Activated B cell treated with CpG ODN at 0.5 μM for 24 hours (primary cell): ENCODE measurements around the gene CCDC188. TPM values are rescaled to one million over a fixed set of nuclear protein-coding genes. Genes with fewer than 3 reads are reported as not detected.

ENCODE experiments used
- ATAC-seq: fragments of 200-7000 bp; cut with Tn5 transposase; one replicate; pipeline ENCODE4 v1.10.0; 2021; ENCODE audit warnings: low read depth, mild to moderate bottlenecking, moderate library complexity
- CTCF ChIA-PET: fragments of 350-600 bp; sonication (Branson Sonifier 250); formaldehyde crosslinking; loops from one replicate; lab custom pipeline; 2021; ENCODE audit warnings: antibody characterized with exemption; lab: Charles Lee
- POLR2A ChIA-PET: fragments of 350-600 bp; sonication (Branson Sonifier 250); formaldehyde crosslinking; loops from one replicate; lab custom pipeline; 2021; ENCODE audit warnings: antibody characterized with exemption; lab: Charles Lee
- DNase-seq: peaks from one replicate; pipeline ENCODE4 v3.0.0; 2022
- H3K27ac Mint-ChIP-seq: one replicate; pipeline ENCODE4 v1.8.0; 2020; ENCODE audit warnings: mixed read lengths
- H3K27me3 Mint-ChIP-seq: one replicate; pipeline ENCODE4 v1.8.0; 2021; ENCODE audit warnings: mixed read lengths
- H3K36me3 Mint-ChIP-seq: one replicate; pipeline ENCODE4 v1.8.0; 2021; ENCODE audit warnings: low read depth, mixed read lengths
- H3K4me1 Mint-ChIP-seq: one replicate; pipeline ENCODE4 v1.8.0; 2021; ENCODE audit warnings: mixed read lengths
- H3K4me3 Mint-ChIP-seq: one replicate; pipeline ENCODE4 v1.8.0; 2020; ENCODE audit warnings: mild to moderate bottlenecking, mixed read lengths
- H3K9me3 Mint-ChIP-seq: one replicate; pipeline ENCODE4 v1.8.0; 2020; ENCODE audit warnings: mixed read lengths
- intact Hi-C: fragments of 100-400 bp; cut with micrococcal nuclease; formaldehyde crosslinking; loops from one replicate; pipeline ENCODE4 v1.15.1; 2024
- total RNA-seq: library from RNA; stranded (reverse); gene quantifications from 2 replicates; pipeline ENCODE4 v1.2.3, GENCODE V29; 2022
- TF ChIP-seq, protein P1 (sequence below): fragments of 200-600 bp; IDR thresholded peaks from one replicate; pipeline ENCODE4 v1.8.0; 2022; ENCODE audit warnings: antibody characterized with exemption, mild to moderate bottlenecking

The CCDC188 gene
- total RNA-seq, 1 donor from 2014 or later = not detected

DNA sequence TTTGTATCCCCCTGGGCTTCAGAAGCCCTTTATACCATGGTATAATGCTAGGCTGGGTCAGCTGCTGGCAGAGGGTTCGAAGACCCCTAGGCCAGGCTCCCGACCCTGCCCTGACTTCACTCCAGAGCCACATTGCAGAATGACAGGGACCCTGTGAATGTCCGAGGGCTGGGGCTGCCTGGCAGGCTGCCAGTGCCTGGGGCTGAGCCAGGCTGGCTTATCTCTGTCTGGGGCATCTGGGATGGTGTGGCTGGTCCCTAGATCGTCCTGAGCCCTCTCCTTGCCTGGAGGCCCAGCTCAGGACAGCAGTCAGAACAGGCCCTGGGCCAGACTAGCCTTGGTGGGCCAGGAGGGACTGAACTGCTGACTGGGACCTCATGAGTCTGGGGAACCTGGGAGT lies 15.6 kb downstream of the CCDC188 start:
- Mint-ChIP-seq H3K27ac (no peak overlapping the region), H3K36me3 (peaks cover 6% of the 10 kb centered on the region), H3K27me3 (no peaks in the 10 kb centered on the region), H3K9me3 (no peaks in the 10 kb centered on the region), H3K4me1 (peaks cover 42% of the 10 kb centered on the region), H3K4me3 (no peak overlapping the region)
- intact Hi-C loops = no loop called here
- ChIA-PET CTCF (no interaction called here), POLR2A (no interaction called here)
- ATAC-seq (no peak), DNase-seq (no peak)
- TF ChIP-seq, protein P1, sequence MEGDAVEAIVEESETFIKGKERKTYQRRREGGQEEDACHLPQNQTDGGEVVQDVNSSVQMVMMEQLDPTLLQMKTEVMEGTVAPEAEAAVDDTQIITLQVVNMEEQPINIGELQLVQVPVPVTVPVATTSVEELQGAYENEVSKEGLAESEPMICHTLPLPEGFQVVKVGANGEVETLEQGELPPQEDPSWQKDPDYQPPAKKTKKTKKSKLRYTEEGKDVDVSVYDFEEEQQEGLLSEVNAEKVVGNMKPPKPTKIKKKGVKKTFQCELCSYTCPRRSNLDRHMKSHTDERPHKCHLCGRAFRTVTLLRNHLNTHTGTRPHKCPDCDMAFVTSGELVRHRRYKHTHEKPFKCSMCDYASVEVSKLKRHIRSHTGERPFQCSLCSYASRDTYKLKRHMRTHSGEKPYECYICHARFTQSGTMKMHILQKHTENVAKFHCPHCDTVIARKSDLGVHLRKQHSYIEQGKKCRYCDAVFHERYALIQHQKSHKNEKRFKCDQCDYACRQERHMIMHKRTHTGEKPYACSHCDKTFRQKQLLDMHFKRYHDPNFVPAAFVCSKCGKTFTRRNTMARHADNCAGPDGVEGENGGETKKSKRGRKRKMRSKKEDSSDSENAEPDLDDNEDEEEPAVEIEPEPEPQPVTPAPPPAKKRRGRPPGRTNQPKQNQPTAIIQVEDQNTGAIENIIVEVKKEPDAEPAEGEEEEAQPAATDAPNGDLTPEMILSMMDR = no peak

DNA sequence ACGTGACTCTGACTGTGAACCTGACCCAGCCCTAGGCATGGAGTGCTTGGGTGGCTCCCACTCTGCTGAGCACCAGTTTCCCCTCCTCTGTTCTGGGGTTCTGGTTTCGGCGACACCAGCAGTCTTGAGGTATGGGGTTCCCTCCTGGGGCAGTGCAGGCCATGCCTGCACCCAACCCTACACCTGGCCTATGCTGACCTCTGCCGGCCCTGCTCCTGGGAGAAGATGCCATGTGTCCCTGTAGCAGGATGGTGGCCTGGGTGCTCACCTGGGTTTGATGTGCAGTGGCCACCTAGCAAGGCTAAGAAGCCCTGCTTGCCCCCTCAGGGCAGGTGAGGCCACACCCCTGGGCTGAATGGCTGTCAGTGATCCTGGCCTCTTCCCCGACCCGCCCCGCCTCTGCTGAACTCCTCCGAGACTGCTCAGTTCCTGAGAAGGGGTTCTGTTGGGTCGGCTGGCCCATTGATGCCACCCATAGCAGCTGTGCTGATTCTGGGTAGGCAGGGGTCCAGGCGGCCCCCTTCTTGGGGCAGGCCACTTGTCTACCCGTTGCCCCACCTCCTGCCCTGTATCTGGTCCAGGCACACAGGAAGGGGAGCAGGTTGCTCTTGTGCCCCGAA lies 16.8 kb downstream of the CCDC188 start:
- Mint-ChIP-seq H3K36me3 (no peaks in the 10 kb centered on the region), H3K4me1 (peaks cover 44% of the 10 kb centered on the region), H3K4me3 (peak overlapping the region; percentile 57), H3K9me3 (no peaks in the 10 kb centered on the region), H3K27ac (no peak overlapping the region), H3K27me3 (no peaks in the 10 kb centered on the region)
- no peak for ATAC-seq
- CTCF ChIA-PET = no interaction called here
- TF ChIP-seq, protein P1 = no peak
- POLR2A ChIA-PET = no interaction called here
- DNase-seq = no peak
- intact Hi-C loops = loop anchor here (5.0 kb wide), 2 partner anchors 363 to 702 kb away; partner anchors contain the start of genes HIRA, KLHL22 and MRPL40

DNA sequence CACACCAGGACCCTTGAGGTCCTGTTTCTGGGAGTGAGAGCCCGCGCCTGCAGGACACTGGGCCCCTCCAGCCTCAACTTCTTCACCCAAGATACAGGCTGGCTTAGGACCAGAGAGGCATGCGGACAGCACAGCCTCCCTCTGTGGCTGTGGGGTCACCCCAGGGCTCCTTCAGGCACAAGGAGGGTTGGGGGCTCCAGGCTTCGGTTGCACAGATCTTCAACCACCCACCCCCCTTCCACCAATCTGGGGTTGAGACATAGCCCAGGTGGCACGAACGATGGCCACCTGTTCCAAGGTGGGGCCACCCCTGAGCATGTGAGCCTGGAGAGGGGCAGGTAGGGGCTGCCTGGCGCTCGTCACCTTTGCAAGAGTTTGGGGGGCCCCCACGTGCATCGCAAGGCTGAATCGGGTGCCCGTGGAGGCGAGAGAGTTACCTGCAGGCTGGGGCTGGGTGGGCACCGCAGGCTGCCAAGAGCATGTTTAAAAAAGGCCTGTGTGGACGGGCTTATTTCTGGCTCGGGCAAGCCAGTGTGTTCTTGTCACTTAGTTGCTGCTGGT lies 18.1 kb downstream of the CCDC188 start:
- TF ChIP-seq, protein P1 = no peak
- intact Hi-C loops = loop anchor here (5.0 kb wide), 2 partner anchors 365 to 700 kb away; partner anchors contain the start of genes HIRA, KLHL22 and MRPL40
- Mint-ChIP-seq H3K4me1 (peaks cover 41% of the 10 kb centered on the region), H3K27ac (no peak overlapping the region), H3K4me3 (peak overlapping the region; percentile 73), H3K9me3 (no peaks in the 10 kb centered on the region), H3K27me3 (no peaks in the 10 kb centered on the region), H3K36me3 (peaks cover 7% of the 10 kb centered on the region)
- ChIA-PET POLR2A (no interaction called here), CTCF (no interaction called here)
- DNase-seq (no peak), ATAC-seq (no peak)

DNA sequence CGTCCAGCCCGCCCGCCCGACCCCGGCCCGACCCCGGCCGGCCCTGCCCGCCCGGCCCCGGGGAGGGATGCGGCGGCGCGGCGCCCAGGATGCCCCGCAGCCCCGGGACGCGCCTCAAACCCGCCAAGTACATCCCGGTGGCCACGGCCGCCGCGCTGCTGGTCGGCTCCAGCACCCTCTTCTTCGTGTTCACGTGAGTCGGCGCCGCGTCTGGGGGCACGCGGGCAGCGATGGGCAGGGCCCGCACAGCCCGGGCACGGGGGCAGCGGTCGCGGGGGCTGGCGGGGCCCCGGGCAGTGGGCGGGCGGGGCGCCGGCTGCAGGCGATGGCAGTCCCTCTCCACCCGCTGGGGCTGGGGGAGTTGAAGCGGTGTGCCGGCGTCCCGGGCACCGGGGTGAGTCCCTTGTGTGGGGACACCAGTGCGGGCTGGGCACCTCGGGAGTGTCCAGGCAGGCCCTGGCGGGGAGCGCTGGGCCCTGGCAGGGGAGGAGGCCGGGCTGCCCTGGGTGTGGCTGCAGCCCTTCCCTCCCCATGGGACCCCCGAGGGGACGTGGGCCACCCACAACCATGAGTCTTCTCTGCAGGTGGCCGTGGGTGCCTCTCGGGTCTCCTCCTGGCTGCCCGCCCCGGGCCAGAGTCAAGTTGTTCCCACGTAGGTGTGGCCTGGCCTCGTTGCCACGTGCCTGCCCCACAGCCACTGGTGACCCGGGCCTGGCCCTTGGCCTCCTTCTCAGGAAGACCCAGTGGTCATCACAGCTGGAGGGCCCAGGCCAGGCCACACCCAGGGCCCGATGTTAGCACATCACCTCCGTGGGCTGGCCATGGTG lies 18.8 kb downstream of the CCDC188 start:
- ATAC-seq (no peak), DNase-seq (peak; percentile 35)
- intact Hi-C loops = loop anchor here (1.0 to 5.0 kb wide), 8 partner anchors 15 to 727 kb away; partner anchors contain the start of genes DGCR8, HIRA, KLHL22 and MRPL40
- POLR2A ChIA-PET = no interaction called here
- no peak overlapping the region for H3K27ac Mint-ChIP-seq
- peaks cover 36% of the 10 kb centered on the region for H3K4me1 Mint-ChIP-seq
- peak overlapping the region; percentile 73 for H3K4me3 Mint-ChIP-seq
- TF ChIP-seq, protein P1 = no peak
- no peaks in the 10 kb centered on the region for H3K9me3 Mint-ChIP-seq
- H3K27me3 Mint-ChIP-seq = no peaks in the 10 kb centered on the region
- CTCF ChIA-PET = no interaction called here
- peaks cover 14% of the 10 kb centered on the region for H3K36me3 Mint-ChIP-seq

DNA sequence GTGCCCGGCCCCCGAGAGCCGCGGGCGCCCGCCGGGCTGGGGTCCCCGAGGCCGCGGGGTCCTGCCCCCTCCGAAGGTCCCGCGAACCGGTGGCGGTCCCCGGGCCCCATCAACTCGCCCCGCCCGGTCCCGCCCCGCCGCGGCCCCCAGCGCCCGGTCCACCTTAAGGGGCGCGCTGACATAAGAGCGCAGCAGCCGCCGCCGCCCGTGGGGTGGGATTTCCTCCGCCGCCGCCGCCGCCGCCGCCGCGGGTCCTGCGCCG lies 19.3 kb downstream of the CCDC188 start, which contains the start of gene ZDHHC8:
Gene ZDHHC8, plus strand, starts transcription at position 208 of the 262 bp plus-strand sequence. CDS start 144 bp downstream, outside the sequence.
- DNase-seq = no peak
- TF ChIP-seq, protein P1 = no peak
- H3K36me3 Mint-ChIP-seq = peaks cover 19% of the 10 kb centered on the region
- no peaks in the 10 kb centered on the region for H3K27me3 Mint-ChIP-seq
- intact Hi-C loops = loop anchor here (1.0 to 5.0 kb wide), 8 partner anchors 14 to 727 kb away; partner anchors contain the start of genes DGCR8, HIRA, KLHL22 and MRPL40
- ATAC-seq = peak; percentile 69
- H3K4me1 Mint-ChIP-seq = peaks cover 36% of the 10 kb centered on the region
- ChIA-PET POLR2A (interaction anchor here (1.3 kb wide), 1 partner anchor 14 kb away, joined by 8 read pairs; the partner anchor contains the start of gene TRMT2A), CTCF (no interaction called here)
- peak within 1 kb of the TSS; percentile 73 for H3K4me3 Mint-ChIP-seq
- no peaks in the 10 kb centered on the region for H3K9me3 Mint-ChIP-seq
- H3K27ac Mint-ChIP-seq = no peak within 1 kb of the TSS
